AG10803 (cell line): ENCODE measurements around the gene OS9.
A peak's percentile ranks its signal among the peaks of the same experiment; 100 is the strongest.

Experiments
- DNase-seq: peaks from one replicate; pipeline ENCODE4 v3.0.0; 2010; ENCODE audit warnings: low read depth
- H3K4me3 ChIP-seq: 2 replicates; pipeline ENCODE4 v1.5.1; 2011; ENCODE audit warnings: mild to moderate bottlenecking, low read length, control low read depth
- TF ChIP-seq, protein P1 (sequence below): conservative IDR thresholded peaks from 2 replicates; pipeline ENCODE4 v1.5.1; 2011; ENCODE audit warnings: mild to moderate bottlenecking, low read length, control low read depth, inconsistent platforms

The OS9 gene

DNA sequence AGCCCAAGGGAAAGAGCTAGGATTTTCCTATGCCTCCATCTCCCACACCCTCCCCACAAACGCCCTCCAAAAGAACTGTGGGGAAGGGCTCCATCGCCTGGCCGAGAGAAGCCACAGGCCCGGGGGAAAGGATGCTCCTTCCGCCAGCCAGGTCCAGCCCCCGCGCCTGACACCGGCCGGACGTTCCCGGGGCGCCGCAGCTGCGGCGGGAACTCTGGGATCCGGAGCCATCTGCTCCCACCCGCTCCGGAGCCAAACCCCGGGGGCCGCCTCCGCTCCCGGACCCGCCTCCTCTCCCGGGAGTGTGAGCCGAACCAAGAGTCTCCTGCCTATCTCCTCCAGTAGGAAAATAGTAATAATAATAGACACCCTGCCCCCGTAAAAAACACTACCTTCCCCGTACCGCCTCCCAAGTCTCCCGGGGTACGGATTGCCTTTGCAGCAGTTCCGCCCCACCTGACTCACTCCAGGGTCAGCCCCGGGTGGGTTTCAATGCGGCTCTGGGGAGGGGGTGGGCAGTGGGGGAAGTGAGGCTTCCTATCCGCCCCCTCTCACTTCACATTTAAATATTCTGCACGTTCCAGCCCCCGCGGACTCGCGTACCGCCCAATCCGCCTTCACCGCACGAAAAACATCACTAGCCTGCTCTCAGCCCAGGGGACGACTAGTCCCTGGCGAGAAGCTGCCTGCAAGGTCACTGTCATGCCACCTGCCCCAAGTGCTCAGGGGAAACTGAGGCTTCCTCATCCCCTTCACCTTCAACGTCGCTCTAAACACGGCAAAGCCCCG is 42.2 kb downstream of the OS9 start:
- DNase-seq, result no peak
- H3K4me3 ChIP-seq, result no peak overlapping the region; the same call in 1 of the 2 replicates
- TF ChIP-seq, protein P1, sequence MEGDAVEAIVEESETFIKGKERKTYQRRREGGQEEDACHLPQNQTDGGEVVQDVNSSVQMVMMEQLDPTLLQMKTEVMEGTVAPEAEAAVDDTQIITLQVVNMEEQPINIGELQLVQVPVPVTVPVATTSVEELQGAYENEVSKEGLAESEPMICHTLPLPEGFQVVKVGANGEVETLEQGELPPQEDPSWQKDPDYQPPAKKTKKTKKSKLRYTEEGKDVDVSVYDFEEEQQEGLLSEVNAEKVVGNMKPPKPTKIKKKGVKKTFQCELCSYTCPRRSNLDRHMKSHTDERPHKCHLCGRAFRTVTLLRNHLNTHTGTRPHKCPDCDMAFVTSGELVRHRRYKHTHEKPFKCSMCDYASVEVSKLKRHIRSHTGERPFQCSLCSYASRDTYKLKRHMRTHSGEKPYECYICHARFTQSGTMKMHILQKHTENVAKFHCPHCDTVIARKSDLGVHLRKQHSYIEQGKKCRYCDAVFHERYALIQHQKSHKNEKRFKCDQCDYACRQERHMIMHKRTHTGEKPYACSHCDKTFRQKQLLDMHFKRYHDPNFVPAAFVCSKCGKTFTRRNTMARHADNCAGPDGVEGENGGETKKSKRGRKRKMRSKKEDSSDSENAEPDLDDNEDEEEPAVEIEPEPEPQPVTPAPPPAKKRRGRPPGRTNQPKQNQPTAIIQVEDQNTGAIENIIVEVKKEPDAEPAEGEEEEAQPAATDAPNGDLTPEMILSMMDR, result peak; percentile 33; the same call in 1 of the 2 replicates

DNA sequence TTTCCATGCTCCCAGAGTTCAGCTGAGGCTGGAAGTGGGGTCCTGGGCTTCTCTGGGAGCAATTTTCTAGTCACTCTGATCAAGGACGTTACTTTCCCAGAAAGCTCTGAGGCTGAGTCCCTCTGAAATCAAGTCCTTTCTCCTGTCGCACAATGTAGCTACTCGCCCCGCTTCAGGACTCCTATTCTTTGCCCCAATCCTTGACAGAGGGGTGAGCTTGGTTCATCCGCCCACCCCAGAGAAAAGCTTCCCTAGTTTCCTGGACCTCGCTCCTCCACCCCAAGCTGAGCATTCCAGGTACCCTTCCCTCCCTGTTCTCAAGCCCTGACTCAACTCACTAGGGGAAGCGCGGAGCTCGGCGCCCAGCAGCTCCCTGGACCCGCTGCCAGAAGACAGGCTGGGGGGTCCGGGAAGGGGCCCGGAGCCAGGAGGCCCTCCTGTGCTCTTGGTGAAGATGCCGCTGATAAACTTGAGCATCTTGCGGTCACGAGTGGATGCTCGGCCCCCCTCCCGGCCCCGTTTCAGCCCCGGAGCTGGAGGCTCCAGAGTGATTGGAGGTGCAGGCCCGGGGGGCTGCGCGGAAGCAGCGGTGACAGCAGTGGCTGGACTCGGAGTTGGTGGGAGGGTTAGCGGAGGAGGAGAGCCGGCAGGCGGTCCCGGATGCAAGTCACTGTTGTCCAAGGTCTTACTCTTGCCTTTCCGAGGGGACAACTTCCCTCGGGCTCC is 43.0 kb downstream of the OS9 start:
- TF ChIP-seq, protein P1, result no peak
- H3K4me3 ChIP-seq, result no peak overlapping the region
- no peak for DNase-seq

DNA sequence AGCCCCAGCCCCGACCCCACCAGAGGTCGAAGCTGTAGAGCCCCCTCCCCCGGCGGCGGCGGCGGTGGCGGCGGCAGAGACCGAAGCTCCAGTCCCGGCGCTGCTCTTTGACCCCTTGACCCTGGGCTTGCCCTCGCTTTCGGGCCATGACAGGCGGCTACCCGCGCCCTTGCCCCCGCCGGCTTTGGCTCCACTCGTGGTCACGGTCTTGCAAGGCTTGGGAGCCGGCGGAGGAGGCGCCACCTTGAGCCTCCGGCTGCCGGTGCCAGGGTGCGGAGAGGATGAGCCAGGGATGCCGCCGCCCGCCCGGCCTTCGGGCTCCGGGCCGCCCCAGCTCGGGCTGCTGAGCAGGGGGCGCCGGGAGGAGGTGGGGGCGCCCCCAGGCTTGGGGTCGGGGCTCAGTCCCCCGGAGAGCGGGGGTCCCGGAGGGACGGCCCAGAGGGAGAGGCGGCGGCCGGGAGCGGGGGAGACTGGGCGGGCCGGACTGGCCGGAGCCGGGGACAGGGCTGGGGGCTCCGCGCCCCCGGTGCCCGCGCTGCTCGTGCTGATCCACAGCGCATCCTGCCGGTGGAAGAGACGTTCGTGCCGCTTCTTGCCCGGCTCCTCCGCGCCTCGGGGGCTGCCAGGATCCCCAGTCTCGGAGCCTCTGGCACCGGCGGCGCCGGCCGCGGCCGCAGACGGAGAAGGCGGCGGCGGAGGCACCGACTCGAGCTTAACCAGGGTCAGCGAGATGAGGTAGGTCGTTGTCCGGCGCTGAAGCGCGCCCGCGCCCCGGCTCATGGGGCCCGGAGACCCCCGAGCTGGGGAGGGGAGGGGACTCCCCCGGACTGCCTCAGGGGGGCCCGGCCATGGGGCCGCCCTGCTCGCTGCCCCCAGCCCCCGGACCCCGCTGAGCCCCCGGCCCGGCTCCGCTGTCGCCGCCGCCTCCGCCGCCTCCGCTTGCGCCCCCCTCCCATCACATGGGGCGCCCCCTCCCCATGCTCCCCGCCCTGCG is 43.8 kb downstream of the OS9 start:
- peak overlapping the region; percentile 15 for H3K4me3 ChIP-seq
- TF ChIP-seq, protein P1, result peak; percentile 34
- DNase-seq, result no peak

DNA sequence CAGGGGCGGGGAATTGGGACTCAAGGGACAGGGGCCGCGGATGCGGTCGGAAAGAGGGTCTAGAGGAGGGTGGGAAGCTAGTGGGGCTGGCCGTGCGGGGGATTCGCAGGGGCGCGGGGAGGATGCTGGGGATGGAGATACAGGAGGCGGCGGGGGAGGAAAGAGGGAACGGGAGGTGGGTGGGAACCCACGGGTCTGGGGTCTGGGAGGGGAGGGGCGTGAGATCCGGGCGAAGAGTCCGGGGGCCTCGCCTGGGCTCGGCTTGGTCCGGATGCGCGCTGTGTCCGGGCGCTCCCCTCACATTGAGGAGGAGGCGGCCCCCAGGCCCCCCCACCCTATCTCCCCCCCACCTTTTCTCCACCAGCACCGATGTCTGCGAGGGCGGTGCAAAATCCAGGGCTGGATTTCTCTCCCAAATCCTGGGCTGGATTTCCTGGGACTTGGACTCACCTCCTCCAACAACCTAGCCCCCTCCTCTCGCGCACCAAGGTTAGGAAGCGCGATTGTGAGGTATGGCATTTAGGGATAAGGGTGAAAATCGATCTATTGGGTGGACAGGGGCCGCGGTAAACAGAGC is 44.8 kb downstream of the OS9 start, which contains the start of gene AGAP2:
TSS of gene AGAP2 (minus strand) at position 82 of the 577 bp plus-strand sequence. CDS start 496 bp downstream, outside the sequence.
- no peak for DNase-seq
- TF ChIP-seq, protein P1, result no peak
- H3K4me3 ChIP-seq, result peak within 1 kb of the TSS; percentile 15

DNA sequence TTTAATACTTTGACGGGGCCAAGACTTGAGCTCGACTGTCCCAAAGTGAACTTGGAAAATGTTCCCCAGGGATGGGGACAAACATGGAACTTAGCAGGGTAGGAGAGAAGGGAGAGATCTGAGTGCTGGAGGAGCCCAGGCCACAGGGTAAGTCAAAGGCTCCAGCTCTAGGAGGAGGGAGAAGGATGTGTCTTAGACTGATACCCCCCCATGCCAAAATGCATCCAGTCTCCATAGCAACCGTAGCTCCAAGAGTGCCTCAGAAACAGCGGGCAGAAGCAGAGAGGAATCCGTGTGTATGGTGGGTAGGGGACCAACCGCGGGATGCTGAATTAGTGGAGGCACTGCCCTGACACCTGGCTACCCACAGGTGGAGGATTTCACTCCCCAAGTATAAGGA is 45.5 kb downstream of the OS9 start:
- no peak for DNase-seq
- TF ChIP-seq, protein P1, result no peak
- no peak overlapping the region for H3K4me3 ChIP-seq

DNA sequence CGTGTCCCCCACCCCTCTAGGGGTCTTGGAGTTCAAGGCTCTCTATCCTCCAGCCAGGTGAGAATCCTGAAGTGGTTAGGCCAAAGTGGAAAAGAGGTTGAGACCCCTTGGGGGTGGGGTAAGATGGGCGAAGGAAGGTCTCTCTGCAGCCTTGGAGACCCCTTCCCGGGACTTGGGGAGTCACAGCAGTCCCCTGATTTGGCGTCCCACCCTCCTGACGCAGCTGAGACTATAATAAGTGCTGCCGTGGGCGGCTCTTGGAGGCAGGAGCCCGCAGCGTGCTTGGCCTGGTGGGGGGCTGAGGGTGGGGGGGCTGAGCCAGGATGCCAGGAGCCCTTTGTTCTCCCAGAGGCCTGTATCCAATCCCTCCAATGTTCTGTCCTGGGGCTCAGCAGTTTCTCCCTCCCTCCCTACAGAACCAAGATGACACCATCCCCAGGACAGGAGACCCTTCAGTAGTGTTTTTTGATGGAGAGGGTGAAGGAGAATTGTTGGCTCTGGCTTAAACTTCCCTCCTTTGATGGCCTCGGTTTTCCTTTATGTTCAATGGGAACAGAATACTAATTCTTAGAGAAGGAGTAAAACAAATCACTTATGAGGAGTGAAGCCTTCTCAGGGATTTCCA is 46.1 kb downstream of the OS9 start:
- TF ChIP-seq, protein P1, result no peak
- H3K4me3 ChIP-seq, result no peak overlapping the region
- DNase-seq, result no peak
